ENCODE results near the gene UST.

UST gene

GRCh38 chr6:148746363-148747144 is at the start of gene UST:
UST (plus strand) TSS chr6:148747030; CDS start chr6:148747431, 401 bp downstream.
- in situ Hi-C loops (cut with HindIII; ENCODE audit: low sequenced_read_pairs), result no loop called here

GRCh38 chr6:148697895-148698440 is 48.9 kb upstream of the UST start:
- in situ Hi-C loops (cut with HindIII; ENCODE audit: low sequenced_read_pairs), result no loop called here

- in situ Hi-C loops (cut with HindIII; ENCODE audit: low sequenced_read_pairs), result no loop called here
These were observed 48.1 kb upstream of the UST start for GRCh38 chr6:148698671-148699180.

- in situ Hi-C loops (cut with HindIII; ENCODE audit: low sequenced_read_pairs), result no loop called here
These were observed 46.6 kb upstream of the UST start for GRCh38 chr6:148700047-148700715.

GRCh38 chr6:148700741-148701311 is 46.0 kb upstream of the UST start:
- in situ Hi-C loops (cut with HindIII; ENCODE audit: low sequenced_read_pairs), result no loop called here

- in situ Hi-C loops (cut with HindIII; ENCODE audit: low sequenced_read_pairs), result no loop called here
These were observed 45.5 kb upstream of the UST start for GRCh38 chr6:148701375-148701774.

GRCh38 chr6:148703900-148704299 is 42.9 kb upstream of the UST start:
- in situ Hi-C loops (cut with HindIII; ENCODE audit: low sequenced_read_pairs), result no loop called here

GRCh38 chr6:148704400-148705246 is 42.2 kb upstream of the UST start:
- in situ Hi-C loops (cut with HindIII; ENCODE audit: low sequenced_read_pairs), result no loop called here

GRCh38 chr6:148708707-148709106 is 38.1 kb upstream of the UST start:
- in situ Hi-C loops (cut with HindIII; ENCODE audit: low sequenced_read_pairs), result no loop called here

GRCh38 chr6:148709577-148709976 is 37.3 kb upstream of the UST start:
- in situ Hi-C loops (cut with HindIII; ENCODE audit: low sequenced_read_pairs), result no loop called here

- in situ Hi-C loops (cut with HindIII; ENCODE audit: low sequenced_read_pairs), result no loop called here
These were observed 34.8 kb upstream of the UST start for GRCh38 chr6:148711833-148712654.

- in situ Hi-C loops (cut with HindIII; ENCODE audit: low sequenced_read_pairs), result no loop called here
These were observed 33.6 kb upstream of the UST start for GRCh38 chr6:148713033-148713738.

GRCh38 chr6:148713921-148714320 is 32.9 kb upstream of the UST start:
- in situ Hi-C loops (cut with HindIII; ENCODE audit: low sequenced_read_pairs), result no loop called here

- in situ Hi-C loops (cut with HindIII; ENCODE audit: low sequenced_read_pairs), result no loop called here
These were observed 30.0 kb upstream of the UST start for GRCh38 chr6:148716811-148717210.

- in situ Hi-C loops (cut with HindIII; ENCODE audit: low sequenced_read_pairs), result no loop called here
These were observed 26.4 kb upstream of the UST start for GRCh38 chr6:148720406-148720805.

- in situ Hi-C loops (cut with HindIII; ENCODE audit: low sequenced_read_pairs), result no loop called here
These were observed 25.9 kb upstream of the UST start for GRCh38 chr6:148720897-148721296.

GRCh38 chr6:148723484-148723883 is 23.3 kb upstream of the UST start:
- in situ Hi-C loops (cut with HindIII; ENCODE audit: low sequenced_read_pairs), result no loop called here

- in situ Hi-C loops (cut with HindIII; ENCODE audit: low sequenced_read_pairs), result no loop called here
These were observed 22.4 kb upstream of the UST start for GRCh38 chr6:148724428-148724827.

GRCh38 chr6:148727104-148727503 is 19.7 kb upstream of the UST start:
- in situ Hi-C loops (cut with HindIII; ENCODE audit: low sequenced_read_pairs), result no loop called here

Measured in DLD1 (cell line).